OCI-LY3 (cell line): ENCODE data around the gene MIA.

ENCODE experiments used
- H2AFZ ChIP-seq: fragments of 200-600, 300-600 bp; shearing (Covaris generic); 2 replicates; pipeline ENCODE4 v1.6.0; 2014; ENCODE audit warnings: antibody characterized with exemption, low read depth, low read length
- H3K27ac ChIP-seq: fragments of 200-600, 300-600 bp; sonication (generic); 2 replicates; pipeline ENCODE4 v1.5.1; 2014; ENCODE audit warnings: mild to moderate bottlenecking, low read length, moderate library complexity, mixed read lengths
- H3K27me3 ChIP-seq: fragments of 200-600, 300-600 bp; sonication (generic); 2 replicates; pipeline ENCODE4 v1.6.1; 2014; ENCODE audit warnings: low read depth, low read length, mixed read lengths
- H3K36me3 ChIP-seq: fragments of 200-600, 300-600 bp; sonication (generic); replicated peaks from 2 replicates; pipeline ENCODE3; 2014; ENCODE audit warnings: low read depth, low read length, mixed read lengths
- H3K4me1 ChIP-seq: fragments of 300-600, 200-600 bp; sonication (generic); 2 replicates; pipeline ENCODE4 v1.6.1; 2014; ENCODE audit warnings: low read length, mixed read lengths
- H3K4me2 ChIP-seq: fragments of 200-600, 300-600 bp; sonication (generic); 2 replicates; pipeline ENCODE4 v1.6.1; 2014; ENCODE audit warnings: low read length, mixed read lengths
- H3K4me3 ChIP-seq: fragments of 300-600, 200-600 bp; sonication (generic); 2 replicates; pipeline ENCODE4 v1.5.1; 2014; ENCODE audit warnings: antibody characterized with exemption, mild to moderate bottlenecking, low read length, moderate library complexity
- H3K79me2 ChIP-seq: fragments of 300-600, 200-600 bp; shearing (Covaris generic); 2 replicates; pipeline ENCODE4 v1.6.1; 2014; ENCODE audit warnings: mild to moderate bottlenecking, low read length, mixed read lengths
- H3K9ac ChIP-seq: fragments of 300-600, 200-600 bp; shearing (Covaris generic); 2 replicates; pipeline ENCODE4 v1.6.0; 2014; ENCODE audit warnings: mild to moderate bottlenecking, low read length, moderate library complexity
- H3K9me3 ChIP-seq: fragments of 200-600, 300-600 bp; shearing (Covaris generic); 2 replicates; pipeline ENCODE4 v1.6.1; 2014; ENCODE audit warnings: low read length, mixed read lengths; ENCODE audit not compliant: insufficient read depth
- H4K20me1 ChIP-seq: fragments of 200-600, 300-600 bp; sonication (generic); 2 replicates; pipeline ENCODE4 v1.6.1; 2016; ENCODE audit warnings: low read length, mixed read lengths; ENCODE audit not compliant: insufficient read depth
- CTCF ChIP-seq: fragments of 200-600, 300-600 bp; sonication (generic); IDR thresholded peaks from 2 replicates; pipeline ENCODE4 v1.5.1; 2014; ENCODE audit warnings: antibody characterized with exemption, low read length, low read depth
- EZH2phosphoT487 ChIP-seq: fragments of 200-600 bp; shearing (Covaris generic); IDR thresholded peaks from 2 replicates; pipeline ENCODE4 v1.6.1; 2018; ENCODE audit warnings: antibody characterized with exemption, mixed run types, low read depth

Gene MIA

GRCh38 chr19:40806423-40807146 is 31.3 kb downstream of the MIA start:
- H3K9ac ChIP-seq, result no peak overlapping the region
- peaks cover 55% of the 10 kb centered on the region for H3K79me2 ChIP-seq
- no peaks in the 10 kb centered on the region for H3K9me3 ChIP-seq
- TF ChIP-seq CTCF (peak; percentile 76), EZH2phosphoT487 (no peak)
- no peak overlapping the region for H3K4me2 ChIP-seq
- H3K36me3 ChIP-seq, result peaks cover 69% of the 10 kb centered on the region
- H3K4me1 ChIP-seq, result peaks cover 38% of the 10 kb centered on the region
- H4K20me1 ChIP-seq, result peaks cover 81% of the 10 kb centered on the region
- no peak overlapping the region for H2AFZ ChIP-seq
- H3K27me3 ChIP-seq, result no peaks in the 10 kb centered on the region
- H3K4me3 ChIP-seq, result no peak overlapping the region
- H3K27ac ChIP-seq, result no peak overlapping the region

- no peaks in the 10 kb centered on the region for H3K9me3 ChIP-seq
- no peak overlapping the region for H3K4me2 ChIP-seq
- peaks cover 62% of the 10 kb centered on the region for H3K36me3 ChIP-seq
- no peak overlapping the region for H3K9ac ChIP-seq
- H3K27me3 ChIP-seq, result no peaks in the 10 kb centered on the region
- no peak overlapping the region for H3K27ac ChIP-seq
- H3K4me3 ChIP-seq, result no peak overlapping the region
- peaks cover 30% of the 10 kb centered on the region for H3K4me1 ChIP-seq
- peaks cover 48% of the 10 kb centered on the region for H3K79me2 ChIP-seq
- no peak for TF ChIP-seq EZH2phosphoT487
- peak; percentile 39 for TF ChIP-seq CTCF
- peaks cover 73% of the 10 kb centered on the region for H4K20me1 ChIP-seq
- no peak overlapping the region for H2AFZ ChIP-seq
Observed at GRCh38 chr19:40807147-40808020, 32.1 kb downstream of the MIA start.

- Histone ChIP-seq H2AFZ (no peak overlapping the region), H3K4me1 (peaks cover 25% of the 10 kb centered on the region), H4K20me1 (peaks cover 67% of the 10 kb centered on the region), H3K9ac (no peak overlapping the region), H3K4me2 (no peak overlapping the region), H3K27ac (no peak overlapping the region), H3K79me2 (peaks cover 42% of the 10 kb centered on the region), H3K9me3 (no peaks in the 10 kb centered on the region), H3K36me3 (peaks cover 60% of the 10 kb centered on the region), H3K4me3 (no peak overlapping the region), H3K27me3 (no peaks in the 10 kb centered on the region)
- TF ChIP-seq CTCF, result no peak
- TF ChIP-seq EZH2phosphoT487, result no peak
Observed at GRCh38 chr19:40808021-40808325, 32.7 kb downstream of the MIA start.

- peaks cover 19% of the 10 kb centered on the region for H3K4me1 ChIP-seq
- peaks cover 57% of the 10 kb centered on the region for H3K36me3 ChIP-seq
Observed at GRCh38 chr19:40808497-40808896, 33.2 kb downstream of the MIA start.

More at GRCh38 chr19:40808497-40808896, 33.2 kb downstream of the MIA start:
- no peak overlapping the region for H3K9ac ChIP-seq
- H2AFZ ChIP-seq, result no peak overlapping the region
- H3K9me3 ChIP-seq, result no peaks in the 10 kb centered on the region
- H3K27ac ChIP-seq, result no peak overlapping the region
- H3K4me3 ChIP-seq, result no peak overlapping the region
- H4K20me1 ChIP-seq, result peaks cover 62% of the 10 kb centered on the region
- TF ChIP-seq CTCF (no peak), EZH2phosphoT487 (no peak)
- H3K4me2 ChIP-seq, result no peak overlapping the region
- H3K79me2 ChIP-seq, result peaks cover 36% of the 10 kb centered on the region
- H3K27me3 ChIP-seq, result no peaks in the 10 kb centered on the region
